Dermis blood vessel endothelial cell (primary cell): ENCODE data around the gene SEMA3D. TPM values are rescaled to one million over a fixed set of nuclear protein-coding genes. Genes with fewer than 3 reads are reported as not detected.
A peak's percentile ranks its signal among the peaks of the same experiment; 100 is the strongest.

ENCODE experiments used
- DNase-seq: peaks from one replicate; pipeline ENCODE4 v3.0.0; 2010
- total RNA-seq: library from RNA; depleted of rRNA; stranded (reverse); fragments of >200 nt; gene quantifications from 2 replicates; pipeline ENCODE4 v1.2.3, GENCODE V29; 2014

The SEMA3D gene
- total RNA-seq, result 3.0 and 20.4 TPM in 2 replicates

GRCh38 chr7:85186521-85187241 lies at the start of gene SEMA3D:
Gene SEMA3D, minus strand, starts transcription at chr7:85187056. Its CDS starts 65,165 bp downstream, at chr7:85121891.
- peak; percentile 87 for DNase-seq

GRCh38 chr7:85234730-85235129 lies 47.9 kb upstream of the SEMA3D start:
- DNase-seq, result no peak

- no peak for DNase-seq
Observed at GRCh38 chr7:85232068-85232467, 45.2 kb upstream of the SEMA3D start.

- DNase-seq, result no peak
Observed at GRCh38 chr7:85230623-85231022, 43.8 kb upstream of the SEMA3D start.

- no peak for DNase-seq
Observed at GRCh38 chr7:85229544-85229943, 42.7 kb upstream of the SEMA3D start.

- no peak for DNase-seq
Observed at GRCh38 chr7:85226361-85227085, 39.7 kb upstream of the SEMA3D start.

- DNase-seq, result no peak
Observed at GRCh38 chr7:85224171-85224570, 37.3 kb upstream of the SEMA3D start.

- DNase-seq, result no peak
Observed at GRCh38 chr7:85222522-85222921, 35.7 kb upstream of the SEMA3D start.

- DNase-seq, result no peak
Observed at GRCh38 chr7:85221796-85222195, 34.9 kb upstream of the SEMA3D start.

- DNase-seq, result no peak
Observed at GRCh38 chr7:85220651-85221050, 33.8 kb upstream of the SEMA3D start.

- no peak for DNase-seq
Observed at GRCh38 chr7:85220023-85220422, 33.2 kb upstream of the SEMA3D start.

GRCh38 chr7:85217085-85217484 lies 30.2 kb upstream of the SEMA3D start:
- DNase-seq, result no peak

GRCh38 chr7:85215098-85215497 lies 28.2 kb upstream of the SEMA3D start:
- DNase-seq, result no peak

GRCh38 chr7:85213500-85213899 lies 26.6 kb upstream of the SEMA3D start:
- no peak for DNase-seq

GRCh38 chr7:85205754-85206153 lies 18.9 kb upstream of the SEMA3D start:
- peak; percentile 30 for DNase-seq

GRCh38 chr7:85204496-85204895 lies 17.6 kb upstream of the SEMA3D start:
- no peak for DNase-seq

GRCh38 chr7:85204061-85204460 lies 17.2 kb upstream of the SEMA3D start:
- no peak for DNase-seq

GRCh38 chr7:85201209-85201608 lies 14.4 kb upstream of the SEMA3D start:
- DNase-seq, result no peak

- no peak for DNase-seq
Observed at GRCh38 chr7:85196696-85197095, 9.8 kb upstream of the SEMA3D start.

GRCh38 chr7:85191383-85191782 lies 4.5 kb upstream of the SEMA3D start:
- DNase-seq, result peak; percentile 44

GRCh38 chr7:85186083-85186520 lies 754 bp downstream of the SEMA3D start:
- DNase-seq, result peak; percentile 41

- peak; percentile 55 for DNase-seq
Observed at GRCh38 chr7:85185424-85186082, 1.3 kb downstream of the SEMA3D start.

- peak; percentile 27 for DNase-seq
Observed at GRCh38 chr7:85184599-85185423, 2.0 kb downstream of the SEMA3D start.
